GM18502 (cell line): Measurements from ENCODE around the gene H2BK1.

Source experiments
- ATAC-seq: cut with Tn5 transposase; IDR thresholded peaks from one replicate; pipeline ENCODE4 v1.9.1; 2021; ENCODE audit warnings: mild to moderate bottlenecking; ENCODE audit not compliant: unreplicated experiment, poor library complexity

Gene H2BK1

DNA sequence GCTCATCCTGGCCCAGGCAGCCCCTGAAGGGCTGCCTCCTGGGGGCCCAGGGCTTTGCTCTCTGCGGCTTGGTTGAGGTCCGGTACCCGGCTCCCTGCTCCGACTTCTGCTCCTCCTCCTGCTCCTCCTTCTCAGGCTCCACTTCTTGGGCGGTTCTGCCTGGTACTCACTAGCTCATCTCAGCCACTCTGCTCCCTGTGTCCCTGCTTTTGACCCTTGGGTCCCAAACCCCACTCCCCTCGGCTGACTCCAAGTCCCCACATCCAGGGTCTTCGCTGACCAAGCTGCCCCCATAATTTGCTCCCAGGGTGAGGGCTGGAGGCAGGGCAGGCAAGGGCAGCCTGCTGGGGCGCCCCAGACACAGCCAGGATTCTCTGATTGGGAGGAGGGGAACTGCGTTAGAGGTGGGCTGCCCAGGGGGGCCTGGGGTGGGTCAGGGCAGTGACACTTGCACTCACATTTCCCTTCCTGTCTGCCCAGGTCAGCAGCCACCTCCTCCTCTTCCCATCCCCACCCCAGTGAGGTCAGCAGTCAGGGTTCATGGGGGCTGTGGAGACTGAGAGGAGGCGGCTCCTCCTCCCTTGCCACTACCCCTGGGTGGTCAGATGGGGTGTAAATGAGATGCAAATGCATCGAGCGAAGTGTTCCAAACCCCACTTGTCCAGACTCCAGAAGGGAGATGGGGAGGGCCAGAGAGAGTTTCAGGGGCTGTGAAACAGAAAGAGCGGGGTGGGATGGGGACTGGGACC, 36.0 kb upstream of the H2BK1 start:
- no peak for ATAC-seq

DNA sequence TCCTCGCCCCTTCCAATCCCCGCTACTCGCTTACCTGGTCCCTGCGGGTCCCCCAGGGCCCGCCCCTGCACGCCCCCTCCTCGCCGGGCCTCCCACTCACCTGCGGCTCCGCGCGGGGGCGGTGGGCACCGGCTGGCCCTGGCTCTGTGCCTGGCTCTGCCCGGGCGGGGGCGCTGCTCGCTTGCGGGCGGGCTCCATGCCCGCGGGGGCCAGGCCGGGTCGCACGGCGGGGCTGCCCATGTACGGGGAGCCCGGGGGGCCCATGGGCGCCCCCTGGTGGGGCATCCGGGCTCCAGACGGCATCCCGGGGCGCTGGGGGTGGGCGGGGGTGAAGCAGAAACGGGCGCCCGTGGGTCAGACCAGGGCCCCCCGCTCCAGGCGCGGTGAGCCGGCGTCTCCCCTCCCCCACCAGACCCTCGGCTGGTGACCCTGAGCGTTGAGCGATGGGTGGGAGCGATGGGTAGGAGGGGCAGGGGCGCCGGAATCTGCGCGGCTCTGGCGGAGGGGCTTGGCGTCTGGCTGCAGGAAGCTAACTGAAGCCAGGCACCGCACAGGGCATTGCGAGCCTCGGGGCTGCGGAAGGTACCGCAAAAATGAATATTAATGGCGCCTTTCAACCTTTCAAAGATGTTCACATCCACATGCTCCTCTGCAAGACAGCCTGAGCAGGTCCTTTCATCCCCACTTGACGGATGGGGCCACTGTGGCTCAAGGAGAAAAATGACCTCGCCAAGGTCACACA, 35.2 kb upstream of the H2BK1 start:
- no peak for ATAC-seq

DNA sequence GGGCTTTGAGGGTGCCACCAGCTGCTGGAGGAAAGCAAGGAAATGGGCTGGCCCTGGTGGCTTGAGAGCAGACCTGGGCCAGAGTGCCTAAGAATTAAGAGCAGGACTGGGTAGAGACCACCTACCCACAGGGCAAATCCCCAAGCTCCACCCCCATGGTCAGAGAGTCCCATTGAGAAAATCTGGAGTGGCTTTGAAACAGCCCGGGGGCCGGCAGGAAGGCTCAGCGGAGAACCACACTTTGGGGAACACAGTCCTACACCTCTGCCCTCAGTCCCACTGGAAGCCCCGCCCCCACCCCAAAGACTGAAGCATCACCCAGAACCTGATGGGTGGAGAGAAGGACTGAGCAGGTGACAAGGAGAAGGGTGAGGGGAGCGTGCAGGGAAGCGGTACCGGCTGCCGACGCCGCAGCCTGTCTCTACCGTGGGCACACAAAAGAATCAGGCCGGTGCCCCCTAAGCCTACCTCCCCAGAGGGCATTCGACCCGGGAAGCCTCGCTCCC, 34.6 kb upstream of the H2BK1 start:
- no peak for ATAC-seq

DNA sequence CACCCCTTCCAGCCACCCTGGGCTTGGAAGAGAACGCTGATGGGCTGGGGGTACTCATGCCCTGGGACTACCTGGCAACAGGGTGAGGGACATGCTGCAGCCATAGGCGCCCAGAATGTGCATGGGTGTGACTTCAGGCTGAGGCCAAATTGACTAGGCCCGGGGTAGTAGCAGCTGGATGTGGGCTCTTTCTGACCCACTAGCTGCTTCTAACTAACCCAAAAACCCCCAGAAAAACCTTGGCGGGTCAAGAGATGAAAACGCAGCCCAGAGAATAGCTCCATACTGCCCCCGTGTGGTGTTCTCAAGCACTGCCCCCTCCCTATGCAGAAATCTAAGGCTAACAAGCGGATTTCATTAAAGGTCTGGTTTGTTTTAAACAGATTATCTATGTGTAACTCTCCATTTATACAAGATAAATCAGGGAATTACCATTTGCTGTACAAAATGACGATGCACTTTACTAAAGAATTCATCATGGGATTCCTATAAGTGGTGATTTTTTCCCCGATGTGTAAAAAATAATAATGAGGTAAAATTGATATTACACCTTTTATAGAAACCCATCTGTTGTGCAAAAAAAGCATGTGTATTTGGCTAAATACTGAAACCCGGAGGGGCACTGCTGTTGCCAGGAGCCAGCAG, 34.0 kb upstream of the H2BK1 start:
- no peak for ATAC-seq

DNA sequence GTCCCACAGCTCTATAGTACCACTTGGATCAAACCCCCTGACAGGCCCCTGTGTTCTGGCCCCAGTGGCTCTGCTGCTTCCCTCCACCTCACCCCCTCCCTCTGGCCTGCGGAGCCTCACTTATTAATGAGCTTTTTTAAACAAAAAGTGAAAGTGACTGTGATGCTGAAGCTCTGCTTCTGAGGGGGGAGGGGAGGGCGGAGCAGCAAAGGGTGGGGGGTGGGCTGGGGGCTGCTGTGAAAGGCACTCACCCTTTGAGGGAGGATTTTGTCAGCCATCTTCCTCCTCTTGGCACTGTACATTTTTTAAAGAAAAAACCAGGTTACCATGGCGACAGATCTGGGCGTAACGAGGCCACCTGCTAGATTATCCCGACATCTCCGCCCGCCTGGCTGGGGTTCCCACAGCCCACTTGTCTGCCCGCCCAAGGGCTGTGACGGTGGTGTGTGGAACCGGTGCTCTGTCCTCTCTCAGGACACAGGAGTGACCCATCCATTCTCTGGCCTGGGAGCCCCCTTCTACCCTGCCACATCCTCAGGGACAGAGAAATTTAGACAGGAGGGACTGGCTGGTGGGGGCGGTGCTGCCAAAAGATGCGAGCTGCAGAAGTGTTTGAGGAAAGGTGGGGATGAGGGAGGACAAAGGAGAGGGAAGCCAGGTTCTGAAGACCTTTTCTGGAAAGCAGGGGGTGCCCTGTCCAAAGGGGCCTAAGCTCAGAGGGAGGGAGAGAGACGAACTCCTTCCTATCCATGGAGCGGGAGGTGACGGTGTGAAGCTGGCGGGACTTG, 33.3 kb upstream of the H2BK1 start:
- peak; percentile 37 for ATAC-seq

DNA sequence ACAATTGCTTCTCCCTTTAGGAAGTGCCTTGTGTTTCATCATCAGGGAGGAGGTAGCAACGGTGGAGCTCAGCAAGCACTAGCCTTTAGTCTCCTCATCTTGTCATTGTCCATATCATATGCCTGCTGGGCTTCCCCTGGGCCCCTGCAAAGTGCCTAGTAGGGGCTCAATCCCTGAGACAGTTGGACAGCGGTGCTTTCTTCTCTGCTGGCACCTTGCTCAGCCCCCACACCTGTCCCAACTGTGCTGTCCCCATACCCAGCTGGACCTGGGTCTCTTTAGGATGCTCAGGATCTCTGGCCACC, 32.7 kb upstream of the H2BK1 start:
- ATAC-seq = no peak

DNA sequence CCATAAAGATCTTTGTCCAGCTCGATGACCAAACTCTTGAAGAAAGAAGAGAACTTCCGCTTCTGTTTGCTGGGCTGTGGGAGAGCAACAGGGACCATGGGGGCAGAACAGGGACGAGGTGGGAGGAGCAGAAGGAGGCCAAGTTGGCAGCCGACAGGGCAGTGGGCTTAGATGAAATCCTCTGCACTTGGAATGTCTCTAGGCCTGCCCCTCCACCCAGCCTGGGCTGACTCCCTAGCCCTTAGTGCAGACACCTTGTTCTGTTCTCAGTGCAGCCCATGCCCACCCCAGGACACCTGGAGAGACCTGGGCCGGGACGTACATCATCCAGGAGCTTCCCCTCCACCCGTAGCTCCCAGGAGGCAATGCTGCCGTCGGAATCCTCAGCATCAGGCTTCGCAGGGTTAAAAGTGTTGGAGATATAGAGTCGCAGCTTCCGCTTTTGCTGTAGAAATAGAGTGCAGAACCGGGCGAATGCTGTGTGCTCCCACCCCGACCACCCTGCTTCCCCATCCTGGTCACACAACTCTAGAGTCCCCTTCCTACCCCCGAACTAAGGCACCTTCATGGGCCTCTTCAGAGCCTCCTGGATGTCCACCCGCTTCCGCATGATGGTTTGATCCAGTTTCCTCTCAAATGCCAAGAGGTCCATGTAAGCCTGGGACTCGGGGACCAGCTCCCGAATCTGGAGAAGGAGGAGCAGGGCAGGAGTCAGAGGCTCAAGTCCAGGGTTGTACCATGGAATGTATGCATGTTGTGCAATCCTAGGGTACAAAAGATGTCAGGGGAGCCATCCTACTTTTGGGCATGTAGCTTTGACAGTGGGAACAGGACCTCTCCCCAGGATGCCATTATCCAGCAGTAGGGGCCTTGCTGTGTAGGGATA, 32.1 kb upstream of the H2BK1 start:
- ATAC-seq = no peak

DNA sequence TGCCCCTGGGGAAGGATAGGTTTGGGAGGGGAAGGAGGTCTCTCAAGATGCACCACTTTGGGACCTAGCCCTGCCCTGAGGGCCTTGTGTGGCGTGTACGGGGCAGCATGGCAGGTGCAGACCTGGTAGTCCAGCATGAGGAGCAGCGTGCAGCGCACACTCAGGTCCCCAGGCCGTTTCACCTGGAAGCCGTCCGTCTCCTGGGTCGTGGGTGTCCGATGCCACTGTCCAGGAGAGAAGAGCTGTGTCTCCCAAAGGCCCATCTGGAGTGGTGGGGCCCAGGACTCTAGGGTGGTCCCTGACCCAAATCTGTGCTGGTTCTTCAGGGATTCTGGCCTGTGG, 31.4 kb upstream of the H2BK1 start:
- no peak for ATAC-seq

DNA sequence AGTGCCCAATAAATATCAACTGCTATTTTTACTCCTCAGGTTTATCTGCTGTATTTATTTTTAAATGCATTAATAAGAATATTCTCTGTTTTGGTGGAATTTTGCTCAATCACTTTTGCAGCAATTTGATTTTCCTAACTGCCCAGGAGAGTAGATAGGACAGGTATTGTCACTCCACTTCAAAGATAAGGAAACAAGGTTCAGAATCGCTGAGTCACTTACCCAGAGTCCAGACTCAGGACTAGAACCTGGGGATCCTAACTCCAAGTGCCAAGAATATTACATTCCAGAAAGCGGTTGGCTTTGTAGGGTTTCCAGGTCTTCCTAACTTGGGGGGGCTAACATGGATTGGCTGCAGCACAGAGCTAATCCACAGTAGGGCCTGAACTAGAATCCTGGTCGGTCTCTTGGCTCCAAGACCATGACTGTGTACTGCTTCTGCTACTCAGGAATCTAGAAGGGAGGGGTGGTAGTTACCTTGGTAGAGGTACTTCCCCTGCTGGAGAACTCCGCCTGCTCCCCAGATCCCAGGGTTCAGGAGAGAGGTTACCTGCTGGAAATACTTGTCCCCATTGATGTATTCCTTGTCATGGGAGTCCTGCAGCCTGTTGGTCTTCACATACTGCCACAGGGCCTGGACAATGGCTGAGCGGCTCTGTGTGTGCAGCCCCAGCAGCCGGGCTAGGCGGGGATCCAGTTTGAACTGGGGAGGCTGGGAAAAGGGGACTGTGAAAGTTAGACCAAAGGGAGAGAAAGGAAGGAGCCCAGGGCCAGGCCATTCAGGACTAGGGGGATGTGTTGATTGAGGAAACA, 30.9 kb upstream of the H2BK1 start:
- no peak for ATAC-seq

DNA sequence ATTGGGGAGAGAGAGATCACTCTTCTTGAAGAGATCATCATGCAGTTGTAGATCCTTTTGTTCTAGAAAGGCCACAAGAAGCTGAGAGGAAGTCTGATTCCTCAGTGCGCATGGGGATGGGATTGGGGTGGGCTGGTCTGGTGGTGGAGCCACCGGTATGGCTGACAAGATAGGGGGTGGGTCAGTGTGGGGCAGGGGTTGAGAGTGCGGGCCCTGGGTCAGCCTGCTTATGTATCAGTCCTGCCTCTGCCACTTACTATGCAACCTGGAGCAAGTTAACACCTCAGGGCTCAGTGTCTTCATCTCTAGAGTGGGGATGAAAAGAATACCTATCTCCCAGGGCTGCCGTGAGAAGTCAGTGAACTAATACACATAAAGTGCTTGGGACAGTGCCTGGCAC, 30.2 kb upstream of the H2BK1 start:
- ATAC-seq = no peak

DNA sequence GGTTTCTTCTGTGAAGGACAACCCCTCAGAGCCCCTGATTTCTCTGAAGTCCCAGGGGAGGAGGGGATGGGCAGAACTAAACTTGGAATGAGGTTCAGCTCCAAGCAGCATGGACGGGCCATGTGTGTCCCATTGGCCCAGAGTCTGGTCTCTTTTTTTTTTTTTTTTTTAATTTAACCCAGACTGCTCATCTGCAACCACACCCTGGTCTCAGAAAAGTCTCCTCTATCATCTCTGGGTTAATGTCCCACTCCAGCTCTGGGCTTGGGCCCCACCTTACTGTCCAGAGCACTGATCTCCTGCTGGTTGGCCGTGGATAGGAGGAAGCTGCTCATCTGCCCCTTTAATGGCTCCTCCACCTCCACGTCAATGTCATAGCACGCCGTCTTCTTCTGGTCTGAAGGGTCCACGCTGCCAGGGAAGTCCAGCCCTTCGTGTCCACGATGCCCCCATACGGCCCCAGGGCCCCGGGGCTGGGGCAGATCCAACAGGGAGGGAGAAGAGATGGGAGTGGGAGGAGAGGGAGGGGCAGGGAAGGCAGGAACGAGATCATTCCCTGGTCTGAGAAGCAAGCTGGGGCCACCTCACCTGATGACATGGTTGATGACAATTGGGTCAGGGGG, 29.7 kb upstream of the H2BK1 start:
- ATAC-seq = no peak

DNA sequence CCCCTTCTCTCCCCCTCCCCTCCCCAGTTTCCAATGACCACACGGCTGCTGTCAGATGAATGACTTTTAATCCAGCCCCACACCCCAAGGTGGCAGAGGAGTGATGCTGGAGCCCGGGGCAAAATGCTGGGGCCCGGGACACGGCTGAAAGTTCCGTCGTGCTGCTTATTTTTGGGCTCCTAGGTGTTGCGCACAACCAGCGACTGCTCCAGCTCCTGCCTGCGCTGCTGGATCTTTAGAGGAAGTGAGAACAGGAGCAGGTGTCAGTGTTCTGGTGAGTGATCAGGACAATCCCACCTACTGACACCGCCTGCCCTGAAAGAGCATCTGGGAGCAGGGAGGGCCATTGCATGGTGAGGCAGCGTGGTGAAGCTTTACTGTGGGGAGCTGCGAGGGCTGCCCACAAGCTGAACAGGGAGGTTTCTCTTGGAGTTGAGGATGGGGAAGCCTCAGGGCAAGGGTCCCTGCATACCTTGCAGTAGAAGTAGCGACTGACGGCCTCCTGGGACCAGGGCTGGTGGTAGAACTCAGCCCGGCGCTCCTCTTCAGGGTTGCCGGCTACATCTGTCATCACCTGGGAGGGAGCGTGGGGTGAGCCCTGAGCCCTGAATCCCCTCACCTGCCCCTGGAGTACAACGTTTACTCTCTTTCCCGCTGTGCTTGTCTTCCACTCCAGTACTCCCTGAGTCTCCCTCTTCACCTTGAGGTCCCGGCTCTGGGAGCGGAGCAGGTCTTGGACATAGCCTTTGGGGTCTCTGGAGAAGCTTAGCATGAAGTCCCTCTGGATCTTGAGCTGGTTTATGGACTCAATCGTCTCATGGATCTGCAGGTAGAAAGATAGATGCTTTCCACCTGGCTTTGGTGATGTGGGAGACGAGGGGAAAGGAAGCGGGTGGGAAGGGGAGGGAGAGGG, 28.9 kb upstream of the H2BK1 start:
- ATAC-seq = no peak

DNA sequence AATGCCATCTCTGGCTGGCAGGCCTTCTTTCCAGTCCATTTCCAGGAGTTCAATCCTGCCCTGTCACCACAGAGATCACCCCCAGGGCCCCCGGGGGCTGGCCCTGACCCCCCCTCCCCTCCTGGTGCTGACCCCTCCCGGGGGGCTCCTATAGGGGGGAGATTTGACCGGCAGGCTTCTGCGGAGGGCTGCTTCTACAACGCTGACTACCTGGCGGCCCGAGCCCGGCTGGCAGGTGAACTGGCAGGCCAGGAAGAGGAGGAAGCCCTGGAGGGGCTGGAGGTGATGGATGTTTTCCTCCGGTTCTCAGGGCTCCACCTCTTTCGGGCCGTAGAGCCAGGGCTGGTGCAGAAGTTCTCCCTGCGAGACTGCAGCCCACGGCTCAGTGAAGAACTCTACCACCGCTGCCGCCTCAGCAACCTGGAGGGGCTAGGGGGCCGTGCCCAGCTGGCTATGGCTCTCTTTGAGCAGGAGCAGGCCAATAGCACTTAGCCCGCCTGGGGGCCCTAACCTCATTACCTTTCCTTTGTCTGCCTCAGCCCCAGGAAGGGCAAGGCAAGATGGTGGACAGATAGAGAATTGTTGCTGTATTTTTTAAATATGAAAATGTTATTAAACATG, 28.0 kb upstream of the H2BK1 start:
- ATAC-seq = no peak

DNA sequence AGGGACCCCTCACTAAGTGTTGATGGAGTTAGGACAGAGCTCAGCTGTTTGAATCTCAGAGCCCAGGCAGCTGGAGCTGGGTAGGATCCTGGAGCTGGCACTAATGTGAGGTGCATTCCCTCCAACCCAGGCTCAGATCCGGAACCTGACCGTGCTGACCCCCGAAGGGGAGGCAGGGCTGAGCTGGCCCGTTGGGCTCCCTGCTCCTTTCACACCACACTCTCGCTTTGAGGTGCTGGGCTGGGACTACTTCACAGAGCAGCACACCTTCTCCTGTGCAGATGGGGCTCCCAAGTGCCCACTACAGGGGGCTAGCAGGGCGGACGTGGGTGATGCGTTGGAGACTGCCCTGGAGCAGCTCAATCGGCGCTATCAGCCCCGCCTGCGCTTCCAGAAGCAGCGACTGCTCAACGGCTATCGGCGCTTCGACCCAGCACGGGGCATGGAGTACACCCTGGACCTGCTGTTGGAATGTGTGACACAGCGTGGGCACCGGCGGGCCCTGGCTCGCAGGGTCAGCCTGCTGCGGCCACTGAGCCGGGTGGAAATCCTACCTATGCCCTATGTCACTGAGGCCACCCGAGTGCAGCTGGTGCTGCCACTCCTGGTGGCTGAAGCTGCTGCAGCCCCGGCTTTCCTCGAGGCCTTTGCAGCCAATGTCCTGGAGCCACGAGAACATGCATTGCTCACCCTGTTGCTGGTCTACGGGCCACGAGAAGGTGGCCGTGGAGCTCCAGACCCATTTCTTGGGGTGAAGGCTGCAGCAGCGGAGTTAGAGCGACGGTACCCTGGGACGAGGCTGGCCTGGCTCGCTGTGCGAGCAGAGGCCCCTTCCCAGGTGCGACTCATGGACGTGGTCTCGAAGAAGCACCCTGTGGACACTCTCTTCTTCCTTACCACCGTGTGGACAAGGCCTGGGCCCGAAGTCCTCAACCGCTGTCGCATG, 27.2 kb upstream of the H2BK1 start:
- ATAC-seq = no peak

DNA sequence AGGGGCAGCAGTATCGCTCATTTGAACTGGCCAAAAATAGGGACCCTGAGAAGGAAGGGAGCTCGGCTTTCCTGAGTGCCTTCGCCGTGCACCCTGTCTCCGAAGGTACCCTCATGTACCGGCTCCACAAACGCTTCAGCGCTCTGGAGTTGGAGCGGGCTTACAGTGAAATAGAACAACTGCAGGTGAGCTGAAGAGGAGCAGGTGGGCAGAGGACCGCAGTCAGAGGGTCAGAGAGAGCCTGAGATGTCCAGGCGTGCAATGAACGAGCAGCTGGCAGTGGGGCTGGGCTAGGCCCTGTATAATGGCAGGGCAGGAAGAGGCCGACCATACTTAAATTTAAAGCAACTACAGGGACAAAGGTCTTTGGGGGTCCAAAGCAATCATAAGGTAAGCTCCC, 26.1 kb upstream of the H2BK1 start:
- ATAC-seq = no peak
